ENCODE measurements around the gene DDX55. TPM values are rescaled to one million over a fixed set of nuclear protein-coding genes. Genes with fewer than 3 reads are reported as not detected.

Gene DDX55
- total RNA-seq, 1 donor from 2014 or later, result 55.3 TPM

- no peak for TF ChIP-seq EZH2 (IDR thresholded peaks at IDR 0.05)
- no peak for TF ChIP-seq EZH2phosphoT487 (IDR thresholded peaks at IDR 0.05)
- no peak for TF ChIP-seq CTCF (IDR thresholded peaks at IDR 0.05)
- peaks cover 8% of the 10 kb centered on the region for H3K36me3 ChIP-seq
- Mint-ChIP-seq H3K36me3 (peaks cover 14% of the 10 kb centered on the region), H3K9me3 (no peaks in the 10 kb centered on the region), H3K4me3 (no peak overlapping the region), H3K4me1 (no peaks in the 10 kb centered on the region), H3K27me3 (ENCODE audit: insufficient read depth, low read depth) (peaks cover 2% of the 10 kb centered on the region), H3K27ac (no peak overlapping the region)
- H3K4me1 ChIP-seq, result no peaks in the 10 kb centered on the region
- no peaks in the 10 kb centered on the region for H3K9me3 ChIP-seq (ENCODE audit: low read depth)
- H2AFZ ChIP-seq (replicated peaks), result no peak overlapping the region
- H3K4me3 ChIP-seq, result no peak overlapping the region
- no peak for DNase-seq (ENCODE audit: low spot score)
- H3K4me2 ChIP-seq, result no peak overlapping the region
- H3K9ac ChIP-seq, result no peak overlapping the region
- H4K20me1 ChIP-seq (ENCODE audit: low read depth), result no peaks in the 10 kb centered on the region
- no peak overlapping the region for H3K27ac ChIP-seq
- H3K27me3 ChIP-seq, result no peaks in the 10 kb centered on the region
- no peaks in the 10 kb centered on the region for H3K79me2 ChIP-seq (ENCODE audit: low read depth)
- no peaks in the 10 kb centered on the region for H3F3A ChIP-seq (ENCODE audit: low read depth)
Measured at GRCh38 chr12:123657211-123657610, 55.3 kb downstream of the DDX55 start.

- Mint-ChIP-seq H3K27ac (no peak overlapping the region), H3K36me3 (peaks cover 16% of the 10 kb centered on the region), H3K4me1 (no peaks in the 10 kb centered on the region), H3K27me3 (ENCODE audit: insufficient read depth, low read depth) (no peaks in the 10 kb centered on the region), H3K9me3 (no peaks in the 10 kb centered on the region), H3K4me3 (no peak overlapping the region)
- no peak overlapping the region for H3K4me3 ChIP-seq
- no peaks in the 10 kb centered on the region for H3K79me2 ChIP-seq (ENCODE audit: low read depth)
- H3K9ac ChIP-seq, result no peak overlapping the region
- no peak overlapping the region for H3K27ac ChIP-seq
- H3K9me3 ChIP-seq (ENCODE audit: low read depth), result no peaks in the 10 kb centered on the region
- H3K4me1 ChIP-seq, result no peaks in the 10 kb centered on the region
- TF ChIP-seq EZH2phosphoT487 (IDR thresholded peaks at IDR 0.05) (no peak), CTCF (IDR thresholded peaks at IDR 0.05) (no peak), EZH2 (IDR thresholded peaks at IDR 0.05) (no peak)
- H2AFZ ChIP-seq (replicated peaks), result no peak overlapping the region
- DNase-seq (ENCODE audit: low spot score), result no peak
- peaks cover 4% of the 10 kb centered on the region for H3K36me3 ChIP-seq
- H3F3A ChIP-seq (ENCODE audit: low read depth), result no peaks in the 10 kb centered on the region
- H4K20me1 ChIP-seq (ENCODE audit: low read depth), result no peaks in the 10 kb centered on the region
- no peak overlapping the region for H3K4me2 ChIP-seq
- no peaks in the 10 kb centered on the region for H3K27me3 ChIP-seq
Measured at GRCh38 chr12:123659996-123660727, 58.3 kb downstream of the DDX55 start.

- H3K4me3 ChIP-seq, result no peak overlapping the region
- no peak overlapping the region for H3K27ac ChIP-seq
- Mint-ChIP-seq H3K4me1 (peaks cover 13% of the 10 kb centered on the region), H3K4me3 (no peak overlapping the region), H3K9me3 (no peaks in the 10 kb centered on the region), H3K27ac (no peak overlapping the region), H3K27me3 (ENCODE audit: insufficient read depth, low read depth) (peaks cover 6% of the 10 kb centered on the region), H3K36me3 (peaks cover 7% of the 10 kb centered on the region)
- no peaks in the 10 kb centered on the region for H3K4me1 ChIP-seq
- no peak for DNase-seq (ENCODE audit: low spot score)
- H3K79me2 ChIP-seq (ENCODE audit: low read depth), result no peaks in the 10 kb centered on the region
- TF ChIP-seq CTCF (IDR thresholded peaks at IDR 0.05), result no peak
- no peak for TF ChIP-seq EZH2 (IDR thresholded peaks at IDR 0.05)
- no peak for TF ChIP-seq EZH2phosphoT487 (IDR thresholded peaks at IDR 0.05)
- H3K36me3 ChIP-seq, result no peaks in the 10 kb centered on the region
- no peak overlapping the region for H2AFZ ChIP-seq (replicated peaks)
- no peaks in the 10 kb centered on the region for H3K27me3 ChIP-seq
- no peaks in the 10 kb centered on the region for H3K9me3 ChIP-seq (ENCODE audit: low read depth)
- H3K9ac ChIP-seq, result no peak overlapping the region
- H3F3A ChIP-seq (ENCODE audit: low read depth), result peaks cover 4% of the 10 kb centered on the region
- H3K4me2 ChIP-seq, result no peak overlapping the region
- H4K20me1 ChIP-seq (ENCODE audit: low read depth), result no peaks in the 10 kb centered on the region
Measured at GRCh38 chr12:123667771-123668170, 65.9 kb downstream of the DDX55 start.

Small RNA genes within 50 kb of the gene (small RNA-seq; reads per million reads assigned to genes)
- 1.4 reads per million, percentile 84 among the genes with 10 or more reads in this experiment for gene SNORA9B

Other genes with a start within 250 kb of the DDX55 start
- 43.9 and 81.6 TPM in 2 replicates for gene SBNO1, start 237.3 kb upstream of the DDX55 start, total RNA-seq (ENCODE audit: low replicate concordance)
- 28.7 and 46.5 TPM in 2 replicates for gene KMT5A, start 218.0 kb upstream of the DDX55 start, total RNA-seq (ENCODE audit: low replicate concordance)
- gene RILPL2, start 165.4 kb upstream of the DDX55 start, total RNA-seq (ENCODE audit: low replicate concordance), result 1.1 TPM in 2 replicates
- gene SNRNP35, start 144.0 kb upstream of the DDX55 start, total RNA-seq (ENCODE audit: low replicate concordance), result 12.6 and 30.3 TPM in 2 replicates
- 13.8 and 16.7 TPM in 2 replicates for gene RILPL1, start 68.4 kb upstream of the DDX55 start, total RNA-seq (ENCODE audit: low replicate concordance)
- gene TMED2, start 17.5 kb upstream of the DDX55 start, total RNA-seq (ENCODE audit: low replicate concordance), result 134 and 175 TPM in 2 replicates
- 77.1 and 85.1 TPM in 2 replicates for gene EIF2B1, start 31.6 kb downstream of the DDX55 start, total RNA-seq (ENCODE audit: low replicate concordance)
- gene GTF2H3, start 31.7 kb downstream of the DDX55 start, total RNA-seq (ENCODE audit: low replicate concordance), result 44.3 and 50.9 TPM in 2 replicates
- 15.6 and 15.8 TPM in 2 replicates for gene TCTN2, start 69.0 kb downstream of the DDX55 start, total RNA-seq (ENCODE audit: low replicate concordance)
- gene ATP6V0A2, start 110.3 kb downstream of the DDX55 start, total RNA-seq (ENCODE audit: low replicate concordance), result 43.1 and 44.4 TPM in 2 replicates
- 0.26 and 0.31 TPM in 2 replicates for gene DNAH10, start 160.2 kb downstream of the DDX55 start, total RNA-seq (ENCODE audit: low replicate concordance)

Data from neural progenitor cell (in vitro differentiated cells).